Panc1 (cell line): Measurements from ENCODE around the gene LUC7L2. TPM values are rescaled to one million over a fixed set of nuclear protein-coding genes. Genes with fewer than 3 reads are reported as not detected.
A peak's percentile ranks its signal among the peaks of the same experiment; 100 is the strongest.
"Not testable (repeated sequence)": the region's sequence is repeated elsewhere in the genome, so short reads cannot be mapped to it uniquely, and the experiment has no call there.

Source experiments
- ATAC-seq: fragments of 200-7000 bp; cut with Tn5 transposase; 2 replicates; pipeline ENCODE4 v1.9.1; 2020; ENCODE audit warnings: mild to moderate bottlenecking, moderate library complexity
- BruUV-seq: library from RNA; stranded (reverse); fragments of 400-500 nt; replicated peaks from 2 replicates; lab custom pipeline; 2021; lab: Mats Ljungman, UMichigan
- CTCF ChIA-PET: fragments of 300-600 bp; sonication (Branson Sonifier 250); formaldehyde crosslinking; loops from one replicate; lab custom pipeline; 2022; ENCODE audit warnings: antibody characterized with exemption; lab: Charles Lee
- POLR2A ChIA-PET: fragments of 300-600 bp; sonication (Branson Sonifier 250); formaldehyde crosslinking; loops from one replicate; lab custom pipeline; 2022; ENCODE audit warnings: antibody characterized with exemption; lab: Charles Lee
- DNase-seq: peaks from one replicate; pipeline ENCODE4 v3.0.0-alpha.2; 2010; ENCODE audit warnings: low read depth, low spot score
- H3K27ac ChIP-seq: 2 replicates; pipeline ENCODE4 v1.5.1; 2011; ENCODE audit warnings: mild to moderate bottlenecking, low read length, inconsistent platforms
- H3K27me3 ChIP-seq: fragments of 200-500 bp; sonication (Bioruptor generic); 2 replicates; pipeline ENCODE4 v1.6.0; 2014; ENCODE audit warnings: low read length, inconsistent platforms; ENCODE audit not compliant: control insufficient read depth, insufficient read depth
- H3K36me3 ChIP-seq: fragments of 200-500 bp; sonication (Bioruptor generic); 2 replicates; pipeline ENCODE4 v1.5.1; 2014; ENCODE audit warnings: inconsistent platforms, mild to moderate bottlenecking, low read length, moderate library complexity; ENCODE audit not compliant: control insufficient read depth, insufficient read depth
- H3K4me1 ChIP-seq: 2 replicates; pipeline ENCODE4 v1.5.1; 2011; ENCODE audit warnings: inconsistent platforms, mild to moderate bottlenecking, low read length, moderate library complexity; ENCODE audit not compliant: control insufficient read depth, insufficient read depth
- H3K4me3 ChIP-seq, 2 experiments: 2 replicates each; pipeline ENCODE4 v1.5.1; 2011 to 2012; ENCODE audit warnings: low read depth in 2 of 2, low read length in 2 of 2, mild to moderate bottlenecking in 2 of 2, inconsistent platforms in 1 of 2, moderate library complexity in 1 of 2
- H3K9me3 ChIP-seq: fragments of 200-500 bp; sonication (Bioruptor generic); 2 replicates; pipeline ENCODE4 v1.5.1; 2014; ENCODE audit warnings: low read depth, mild to moderate bottlenecking, inconsistent platforms, low read length, moderate library complexity; ENCODE audit not compliant: control insufficient read depth, insufficient read depth
- POLR2AphosphoS5 ChIP-seq: IDR thresholded peaks from 2 replicates; pipeline ENCODE4 v1.6.1; 2012; ENCODE audit warnings: mild to moderate bottlenecking, low read depth, low read length, moderate library complexity
- SIN3A ChIP-seq: IDR thresholded peaks from 2 replicates; pipeline ENCODE4 v1.6.1; 2012; ENCODE audit warnings: low read depth, mild to moderate bottlenecking, low read length, moderate library complexity, borderline replicate concordance; ENCODE audit not compliant: insufficient read depth
- TCF7L2 ChIP-seq: IDR thresholded peaks from 2 replicates; pipeline ENCODE4 v1.6.1; 2011; ENCODE audit warnings: mild to moderate bottlenecking, low read depth, low read length, inconsistent platforms
- in situ Hi-C: cut with HindIII; loops from 2 replicates; pipeline ENCODE4 v1.10.0; 2016; ENCODE audit warnings: low sequenced_read_pairs, low pct_unique_long_range_greater_than_20kb
- intact Hi-C: fragments of 100-400 bp; cut with micrococcal nuclease; formaldehyde crosslinking; loops from one replicate; pipeline ENCODE4 v1.10.0; 2022; ENCODE audit not compliant: unreplicated experiment
- total RNA-seq: library from RNA; stranded (reverse); gene quantifications from one replicate; pipeline ENCODE4 v1.2.1, GENCODE V29; 2021; ENCODE audit not compliant: unreplicated experiment
- TF ChIP-seq, protein P1 (sequence below): fragments of 450-650 bp; IDR thresholded peaks from 2 replicates; pipeline ENCODE4 v1.5.1; 2017; ENCODE audit warnings: mild to moderate bottlenecking
- TF ChIP-seq, protein P2 (sequence below), 2 experiments: IDR thresholded peaks; 2 replicates each; pipeline ENCODE4 v1.6.1; 2011 to 2012; ENCODE audit warnings: low read depth in 2 of 2, control low read depth in 1 of 2, low read length in 1 of 2, mild to moderate bottlenecking in 1 of 2, moderate library complexity in 1 of 2; ENCODE audit not compliant: insufficient read depth in 1 of 2

LUC7L2 gene
- total RNA-seq, 1 experiment from 2014 or later: 110 TPM

DNA sequence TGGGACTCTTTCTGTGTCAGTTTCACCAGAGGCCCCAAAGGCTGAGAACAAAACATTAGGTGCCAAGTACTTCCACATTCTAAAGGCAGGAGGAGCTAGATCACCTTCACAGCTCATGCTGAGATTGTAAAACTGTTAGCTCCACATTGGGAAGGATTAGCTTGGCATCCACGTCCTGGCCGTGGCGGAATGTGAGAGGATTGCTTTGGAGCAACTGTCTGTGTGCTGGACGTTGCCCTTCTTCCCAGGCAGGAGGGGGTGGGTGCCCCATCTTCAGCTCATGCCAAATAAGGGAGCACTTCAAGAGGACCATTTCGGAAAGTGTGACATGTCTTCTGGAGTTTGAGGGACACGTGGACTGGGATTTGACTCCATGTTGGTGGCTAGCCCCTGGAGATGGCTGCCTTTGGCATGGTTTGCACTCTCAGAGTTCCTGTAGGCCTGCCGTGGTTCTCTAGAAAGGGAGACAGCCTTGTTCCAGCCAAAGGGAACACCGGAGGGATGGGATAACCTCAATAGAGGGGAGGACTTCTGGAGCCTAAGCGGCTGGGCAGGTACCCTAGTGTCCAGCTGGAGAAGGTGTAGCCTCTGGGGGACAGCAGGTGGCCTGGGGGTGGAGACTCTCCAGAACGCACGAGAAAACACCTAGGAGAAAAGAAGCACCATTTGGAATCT, 38.5 kb upstream of the LUC7L2 start:
- ATAC-seq (peak; percentile 75), DNase-seq (no peak)
- H3K27me3 ChIP-seq: no peaks in the 10 kb centered on the region
- no peak overlapping the region for H3K27ac ChIP-seq
- intact Hi-C loops (loop anchor here (5.0 kb wide), 1 partner anchor 91 kb away; no protein-coding TSS in a partner anchor), in situ Hi-C loops (no loop called here)
- POLR2A ChIA-PET: no interaction called here
- BruUV-seq: no TSS peak
- H3K4me3 ChIP-seq: no peak overlapping the region
- H3K4me1 ChIP-seq: peaks cover 3% of the 10 kb centered on the region; the same call in 1 of the 2 replicates
- TF ChIP-seq TCF7L2 (no peak), SIN3A (no peak), POLR2AphosphoS5 (no peak)
- TF ChIP-seq, protein P1, sequence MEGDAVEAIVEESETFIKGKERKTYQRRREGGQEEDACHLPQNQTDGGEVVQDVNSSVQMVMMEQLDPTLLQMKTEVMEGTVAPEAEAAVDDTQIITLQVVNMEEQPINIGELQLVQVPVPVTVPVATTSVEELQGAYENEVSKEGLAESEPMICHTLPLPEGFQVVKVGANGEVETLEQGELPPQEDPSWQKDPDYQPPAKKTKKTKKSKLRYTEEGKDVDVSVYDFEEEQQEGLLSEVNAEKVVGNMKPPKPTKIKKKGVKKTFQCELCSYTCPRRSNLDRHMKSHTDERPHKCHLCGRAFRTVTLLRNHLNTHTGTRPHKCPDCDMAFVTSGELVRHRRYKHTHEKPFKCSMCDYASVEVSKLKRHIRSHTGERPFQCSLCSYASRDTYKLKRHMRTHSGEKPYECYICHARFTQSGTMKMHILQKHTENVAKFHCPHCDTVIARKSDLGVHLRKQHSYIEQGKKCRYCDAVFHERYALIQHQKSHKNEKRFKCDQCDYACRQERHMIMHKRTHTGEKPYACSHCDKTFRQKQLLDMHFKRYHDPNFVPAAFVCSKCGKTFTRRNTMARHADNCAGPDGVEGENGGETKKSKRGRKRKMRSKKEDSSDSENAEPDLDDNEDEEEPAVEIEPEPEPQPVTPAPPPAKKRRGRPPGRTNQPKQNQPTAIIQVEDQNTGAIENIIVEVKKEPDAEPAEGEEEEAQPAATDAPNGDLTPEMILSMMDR: no peak
- TF ChIP-seq, protein P2, sequence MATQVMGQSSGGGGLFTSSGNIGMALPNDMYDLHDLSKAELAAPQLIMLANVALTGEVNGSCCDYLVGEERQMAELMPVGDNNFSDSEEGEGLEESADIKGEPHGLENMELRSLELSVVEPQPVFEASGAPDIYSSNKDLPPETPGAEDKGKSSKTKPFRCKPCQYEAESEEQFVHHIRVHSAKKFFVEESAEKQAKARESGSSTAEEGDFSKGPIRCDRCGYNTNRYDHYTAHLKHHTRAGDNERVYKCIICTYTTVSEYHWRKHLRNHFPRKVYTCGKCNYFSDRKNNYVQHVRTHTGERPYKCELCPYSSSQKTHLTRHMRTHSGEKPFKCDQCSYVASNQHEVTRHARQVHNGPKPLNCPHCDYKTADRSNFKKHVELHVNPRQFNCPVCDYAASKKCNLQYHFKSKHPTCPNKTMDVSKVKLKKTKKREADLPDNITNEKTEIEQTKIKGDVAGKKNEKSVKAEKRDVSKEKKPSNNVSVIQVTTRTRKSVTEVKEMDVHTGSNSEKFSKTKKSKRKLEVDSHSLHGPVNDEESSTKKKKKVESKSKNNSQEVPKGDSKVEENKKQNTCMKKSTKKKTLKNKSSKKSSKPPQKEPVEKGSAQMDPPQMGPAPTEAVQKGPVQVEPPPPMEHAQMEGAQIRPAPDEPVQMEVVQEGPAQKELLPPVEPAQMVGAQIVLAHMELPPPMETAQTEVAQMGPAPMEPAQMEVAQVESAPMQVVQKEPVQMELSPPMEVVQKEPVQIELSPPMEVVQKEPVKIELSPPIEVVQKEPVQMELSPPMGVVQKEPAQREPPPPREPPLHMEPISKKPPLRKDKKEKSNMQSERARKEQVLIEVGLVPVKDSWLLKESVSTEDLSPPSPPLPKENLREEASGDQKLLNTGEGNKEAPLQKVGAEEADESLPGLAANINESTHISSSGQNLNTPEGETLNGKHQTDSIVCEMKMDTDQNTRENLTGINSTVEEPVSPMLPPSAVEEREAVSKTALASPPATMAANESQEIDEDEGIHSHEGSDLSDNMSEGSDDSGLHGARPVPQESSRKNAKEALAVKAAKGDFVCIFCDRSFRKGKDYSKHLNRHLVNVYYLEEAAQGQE (IDR thresholded peaks at IDR 0.05; ENCODE audit: insufficient read depth in 1 of 2, low read depth in 2 of 2, low read length in 1 of 2): no peak
- no peaks in the 10 kb centered on the region for H3K9me3 ChIP-seq
- CTCF ChIA-PET: interaction anchor here (0.7 to 1.0 kb wide), 3 partner anchors 10 to 151 kb away, joined by 3 to 5 read pairs (median 3); no protein-coding TSS in a partner anchor
- no peaks in the 10 kb centered on the region for H3K36me3 ChIP-seq

DNA sequence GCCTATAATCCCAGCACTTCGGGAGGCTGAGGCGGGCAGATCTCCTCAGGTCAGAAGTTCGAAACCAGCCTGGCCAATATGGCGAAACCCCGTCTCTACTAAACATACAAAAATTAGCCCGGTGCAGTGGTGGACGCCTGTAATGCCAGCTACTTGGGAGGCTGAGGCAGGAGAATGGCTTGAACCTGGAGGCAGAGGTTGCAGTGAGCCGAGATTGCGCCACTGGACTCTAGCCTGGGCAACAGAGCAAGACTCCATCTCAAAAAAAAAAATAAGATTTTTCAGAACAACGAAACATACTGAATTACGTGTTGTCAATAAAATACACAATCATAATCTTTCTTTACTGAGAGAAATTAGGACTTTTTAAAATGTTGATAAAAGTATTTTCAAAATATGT, 35.0 kb upstream of the LUC7L2 start:
- DNase-seq, H3K9me3 ChIP-seq, H3K27me3 ChIP-seq, ATAC-seq, H3K4me1 ChIP-seq, BruUV-seq, CTCF ChIA-PET, H3K27ac ChIP-seq, in situ Hi-C loops, H3K4me3 ChIP-seq, H3K36me3 ChIP-seq, POLR2A ChIA-PET: not testable (repeated sequence)
- intact Hi-C loops: loop anchor here (5.0 kb wide), 1 partner anchor 88 kb away; no protein-coding TSS in a partner anchor

DNA sequence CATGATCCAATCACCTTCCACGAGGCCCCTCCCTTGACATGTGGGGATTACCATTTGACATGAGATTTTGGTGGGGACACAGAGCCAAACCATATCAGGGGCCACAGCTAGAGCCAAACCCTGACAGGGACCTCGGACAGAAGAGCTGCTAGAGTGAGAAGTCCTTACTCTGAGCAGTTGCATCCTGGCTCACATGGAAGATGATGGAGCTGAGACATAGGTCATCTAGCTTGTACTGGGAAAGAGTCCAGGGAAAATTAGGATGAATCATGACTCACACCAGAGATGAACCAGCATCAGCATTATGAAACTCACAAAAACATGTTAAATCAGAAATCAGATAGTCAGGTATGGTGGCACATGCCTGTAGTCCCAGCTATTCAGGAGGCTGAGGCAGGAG, 31.3 kb upstream of the LUC7L2 start:
- POLR2A ChIA-PET: no interaction called here
- in situ Hi-C loops: no loop called here
- DNase-seq: peak; percentile 64
- Histone ChIP-seq H3K27me3 (no peaks in the 10 kb centered on the region), H3K9me3 (no peaks in the 10 kb centered on the region), H3K4me3 (no peak overlapping the region), H3K27ac (no peak overlapping the region), H3K4me1 (no peaks in the 10 kb centered on the region), H3K36me3 (no peaks in the 10 kb centered on the region)
- intact Hi-C loops: no loop called here
- CTCF ChIA-PET: no interaction called here
- no TSS peak for BruUV-seq
- TF ChIP-seq SIN3A: no peak
- TF ChIP-seq, protein P1: no peak
- TF ChIP-seq POLR2AphosphoS5: no peak
- TF ChIP-seq, protein P2 (IDR thresholded peaks at IDR 0.05; ENCODE audit: insufficient read depth in 1 of 2, low read depth in 2 of 2, low read length in 1 of 2): no peak
- TF ChIP-seq TCF7L2: no peak
- no peak for ATAC-seq
